Activated CD4-positive, alpha-beta T cell treated with anti-CD3 and anti-CD28 coated beads for 36 hours (primary cell): ENCODE data around the gene OLFM4. TPM values are rescaled to one million over a fixed set of nuclear protein-coding genes. Genes with fewer than 3 reads are reported as not detected.
"Not testable (repeated sequence)": the region's sequence is repeated elsewhere in the genome, so short reads cannot be mapped to it uniquely, and the experiment has no call there.

Source experiments
- ATAC-seq: fragments of 200-7000 bp; cut with Tn5 transposase; one replicate; pipeline ENCODE4 v1.10.0; 2021; ENCODE audit warnings: mild to moderate bottlenecking, moderate library complexity
- CTCF ChIA-PET: fragments of 350-600 bp; sonication (Branson Sonifier 250); formaldehyde crosslinking; loops from one replicate; lab custom pipeline; 2021; ENCODE audit warnings: antibody characterized with exemption; lab: Charles Lee
- POLR2A ChIA-PET: fragments of 350-600 bp; sonication (Branson Sonifier 250); formaldehyde crosslinking; loops from one replicate; lab custom pipeline; 2021; ENCODE audit warnings: antibody characterized with exemption, inconsistent platforms; lab: Charles Lee
- DNase-seq: peaks from one replicate; pipeline ENCODE4 v3.0.0-alpha.2; 2020
- H3K27ac Mint-ChIP-seq: one replicate; pipeline ENCODE4 v1.8.0; 2021; ENCODE audit warnings: mixed read lengths
- H3K27me3 Mint-ChIP-seq: one replicate; pipeline ENCODE4 v1.8.0; 2021; ENCODE audit warnings: mixed read lengths
- H3K36me3 Mint-ChIP-seq: one replicate; pipeline ENCODE4 v1.8.0; 2021; ENCODE audit warnings: low read depth, mixed read lengths
- H3K4me1 Mint-ChIP-seq: one replicate; pipeline ENCODE4 v1.8.0; 2021; ENCODE audit warnings: mixed read lengths
- H3K4me3 Mint-ChIP-seq: one replicate; pipeline ENCODE4 v1.8.0; 2021; ENCODE audit warnings: mild to moderate bottlenecking, moderate library complexity, mixed read lengths
- H3K9me3 Mint-ChIP-seq: one replicate; pipeline ENCODE4 v1.8.0; 2021; ENCODE audit warnings: low read depth, mixed read lengths
- intact Hi-C, 2 experiments: fragments of 100-400 bp; cut with DNase I in 1 of 2; cut with micrococcal nuclease in 1 of 2; formaldehyde crosslinking; loops; one replicate each; pipeline versions ENCODE4 v1.14.2 to v1.15.1; 2022 to 2024; cut with DNase I, micrococcal nuclease
- total RNA-seq, 2 experiments: library from RNA; stranded (reverse); gene quantifications; one replicate each; pipeline ENCODE4 v1.2.3, GENCODE V29; 2021

OLFM4 gene
- total RNA-seq, 2 experiments from 2014 or later, result not detected

- Mint-ChIP-seq H3K9me3 (no peaks in the 10 kb centered on the region), H3K4me1 (no peaks in the 10 kb centered on the region), H3K36me3 (no peaks in the 10 kb centered on the region), H3K27ac (no peak overlapping the region), H3K27me3 (peaks cover 19% of the 10 kb centered on the region), H3K4me3 (no peak overlapping the region)
- POLR2A ChIA-PET, result no interaction called here
- ATAC-seq (no peak), DNase-seq (no peak)
- CTCF ChIA-PET, result no interaction called here
- intact Hi-C loops, result no loop called here
Measured at GRCh38 chr13:52999093-52999696, 29.4 kb upstream of the OLFM4 start.

- no peaks in the 10 kb centered on the region for H3K36me3 Mint-ChIP-seq
Measured at GRCh38 chr13:53001444-53002225, 27.0 kb upstream of the OLFM4 start.

GRCh38 chr13:53004573-53004972, 24.0 kb upstream of the OLFM4 start:
- no peak overlapping the region for H3K27ac Mint-ChIP-seq
- H3K9me3 Mint-ChIP-seq, result no peaks in the 10 kb centered on the region
- no peak overlapping the region for H3K4me3 Mint-ChIP-seq
- H3K4me1 Mint-ChIP-seq, result no peaks in the 10 kb centered on the region
- peaks cover 15% of the 10 kb centered on the region for H3K27me3 Mint-ChIP-seq
- DNase-seq (no peak), ATAC-seq (no peak)
- ChIA-PET CTCF (no interaction called here), POLR2A (no interaction called here)
- intact Hi-C loops, result no loop called here
- no peaks in the 10 kb centered on the region for H3K36me3 Mint-ChIP-seq

More at GRCh38 chr13:53001444-53002225, 27.0 kb upstream of the OLFM4 start:
- no peak for DNase-seq
- peaks cover 17% of the 10 kb centered on the region for H3K27me3 Mint-ChIP-seq
- no peaks in the 10 kb centered on the region for H3K4me1 Mint-ChIP-seq
- no peak for ATAC-seq
- H3K4me3 Mint-ChIP-seq, result no peak overlapping the region
- intact Hi-C loops, result no loop called here
- ChIA-PET POLR2A (no interaction called here), CTCF (interaction anchor here (0.9 kb wide), 1 partner anchor 18 kb away, joined by 3 read pairs; no protein-coding TSS in a partner anchor)
- no peaks in the 10 kb centered on the region for H3K9me3 Mint-ChIP-seq
- H3K27ac Mint-ChIP-seq, result no peak overlapping the region

- POLR2A ChIA-PET, result no interaction called here
- Mint-ChIP-seq H3K27me3 (peaks cover 15% of the 10 kb centered on the region), H3K9me3 (no peaks in the 10 kb centered on the region), H3K4me3 (no peak overlapping the region), H3K36me3 (no peaks in the 10 kb centered on the region), H3K4me1 (no peaks in the 10 kb centered on the region), H3K27ac (no peak overlapping the region)
- no peak for ATAC-seq
- CTCF ChIA-PET, result interaction anchor here (0.7 kb wide), 1 partner anchor 11 kb away, joined by 3 read pairs; no protein-coding TSS in a partner anchor
- intact Hi-C loops, result no loop called here
- no peak for DNase-seq
Measured at GRCh38 chr13:53005626-53006025, 23.0 kb upstream of the OLFM4 start.

- Mint-ChIP-seq H3K9me3 (no peaks in the 10 kb centered on the region), H3K4me3 (no peak overlapping the region), H3K4me1 (no peaks in the 10 kb centered on the region), H3K36me3 (no peaks in the 10 kb centered on the region), H3K27me3 (peaks cover 21% of the 10 kb centered on the region), H3K27ac (no peak overlapping the region)
- ATAC-seq, result no peak
- DNase-seq, result no peak
- CTCF ChIA-PET, result interaction anchor here (0.7 kb wide), 1 partner anchor 190 kb away, joined by 3 read pairs; no protein-coding TSS in a partner anchor
- intact Hi-C loops, result no loop called here
- POLR2A ChIA-PET, result no interaction called here
Measured at GRCh38 chr13:53007872-53008271, 20.7 kb upstream of the OLFM4 start.

- no peak for ATAC-seq
- no peaks in the 10 kb centered on the region for H3K4me1 Mint-ChIP-seq
Measured at GRCh38 chr13:53010374-53011105, 18.1 kb upstream of the OLFM4 start.

GRCh38 chr13:53012707-53013106, 15.9 kb upstream of the OLFM4 start:
- peaks cover 19% of the 10 kb centered on the region for H3K27me3 Mint-ChIP-seq
- no peak overlapping the region for H3K4me3 Mint-ChIP-seq
- no peak for DNase-seq
- H3K9me3 Mint-ChIP-seq, result no peaks in the 10 kb centered on the region
- POLR2A ChIA-PET, result no interaction called here
- H3K36me3 Mint-ChIP-seq, result no peaks in the 10 kb centered on the region
- intact Hi-C loops, result no loop called here
- H3K4me1 Mint-ChIP-seq, result no peaks in the 10 kb centered on the region
- CTCF ChIA-PET, result no interaction called here
- no peak overlapping the region for H3K27ac Mint-ChIP-seq
- ATAC-seq, result no peak

More at GRCh38 chr13:53010374-53011105, 18.1 kb upstream of the OLFM4 start:
- Mint-ChIP-seq H3K27ac (no peak overlapping the region), H3K4me3 (no peak overlapping the region), H3K36me3 (no peaks in the 10 kb centered on the region), H3K27me3 (peaks cover 18% of the 10 kb centered on the region), H3K9me3 (no peaks in the 10 kb centered on the region)
- ChIA-PET POLR2A (no interaction called here), CTCF (no interaction called here)
- intact Hi-C loops, result no loop called here
- no peak for DNase-seq

- intact Hi-C loops, result no loop called here
- H3K9me3 Mint-ChIP-seq, result no peaks in the 10 kb centered on the region
- CTCF ChIA-PET, result interaction anchor here (0.6 kb wide), 1 partner anchor 485 kb away, joined by 3 read pairs; no protein-coding TSS in a partner anchor
- H3K27ac Mint-ChIP-seq, result no peak overlapping the region
- H3K36me3 Mint-ChIP-seq, result no peaks in the 10 kb centered on the region
- no peak overlapping the region for H3K4me3 Mint-ChIP-seq
- POLR2A ChIA-PET, result no interaction called here
- ATAC-seq (no peak), DNase-seq (no peak)
- H3K27me3 Mint-ChIP-seq, result peaks cover 15% of the 10 kb centered on the region
- H3K4me1 Mint-ChIP-seq, result no peaks in the 10 kb centered on the region
Measured at GRCh38 chr13:53013113-53013512, 15.5 kb upstream of the OLFM4 start.

- H3K4me3 Mint-ChIP-seq, intact Hi-C loops, ATAC-seq, DNase-seq, H3K36me3 Mint-ChIP-seq, POLR2A ChIA-PET, H3K27ac Mint-ChIP-seq, H3K9me3 Mint-ChIP-seq, H3K4me1 Mint-ChIP-seq: not testable (repeated sequence)
- H3K27me3 Mint-ChIP-seq, result peaks cover 14% of the 10 kb centered on the region
- CTCF ChIA-PET, result interaction anchor here (0.6 kb wide), 1 partner anchor 21 kb away, joined by 3 read pairs; no protein-coding TSS in a partner anchor
Measured at GRCh38 chr13:53014018-53014417, 14.6 kb upstream of the OLFM4 start.

- CTCF ChIA-PET, result no interaction called here
- no peak overlapping the region for H3K27ac Mint-ChIP-seq
- H3K27me3 Mint-ChIP-seq, result peaks cover 14% of the 10 kb centered on the region
- no peak for DNase-seq
- no peaks in the 10 kb centered on the region for H3K36me3 Mint-ChIP-seq
- no peaks in the 10 kb centered on the region for H3K9me3 Mint-ChIP-seq
- intact Hi-C loops, result no loop called here
- POLR2A ChIA-PET, result no interaction called here
- no peaks in the 10 kb centered on the region for H3K4me1 Mint-ChIP-seq
- no peak overlapping the region for H3K4me3 Mint-ChIP-seq
- no peak for ATAC-seq
Measured at GRCh38 chr13:53014495-53015443, 13.8 kb upstream of the OLFM4 start.

- Mint-ChIP-seq H3K27me3 (peaks cover 14% of the 10 kb centered on the region), H3K4me3 (no peak overlapping the region), H3K4me1 (no peaks in the 10 kb centered on the region), H3K9me3 (no peaks in the 10 kb centered on the region), H3K27ac (no peak overlapping the region), H3K36me3 (no peaks in the 10 kb centered on the region)
- ATAC-seq, result no peak
- ChIA-PET POLR2A (no interaction called here), CTCF (no interaction called here)
- intact Hi-C loops, result no loop called here
- DNase-seq, result no peak
Measured at GRCh38 chr13:53015971-53016370, 12.6 kb upstream of the OLFM4 start.
